GM19463 (cell line): ENCODE measurements around the gene CEBPG.

Experiments used
- ATAC-seq: cut with Tn5 transposase; IDR thresholded peaks from one replicate; pipeline ENCODE4 v1.9.1; 2021; ENCODE audit warnings: mild to moderate bottlenecking, moderate library complexity; ENCODE audit not compliant: unreplicated experiment

The CEBPG gene

GRCh38 chr19:33349319-33350289, 23.9 kb upstream of the CEBPG start:
- ATAC-seq, result no peak

DNA sequence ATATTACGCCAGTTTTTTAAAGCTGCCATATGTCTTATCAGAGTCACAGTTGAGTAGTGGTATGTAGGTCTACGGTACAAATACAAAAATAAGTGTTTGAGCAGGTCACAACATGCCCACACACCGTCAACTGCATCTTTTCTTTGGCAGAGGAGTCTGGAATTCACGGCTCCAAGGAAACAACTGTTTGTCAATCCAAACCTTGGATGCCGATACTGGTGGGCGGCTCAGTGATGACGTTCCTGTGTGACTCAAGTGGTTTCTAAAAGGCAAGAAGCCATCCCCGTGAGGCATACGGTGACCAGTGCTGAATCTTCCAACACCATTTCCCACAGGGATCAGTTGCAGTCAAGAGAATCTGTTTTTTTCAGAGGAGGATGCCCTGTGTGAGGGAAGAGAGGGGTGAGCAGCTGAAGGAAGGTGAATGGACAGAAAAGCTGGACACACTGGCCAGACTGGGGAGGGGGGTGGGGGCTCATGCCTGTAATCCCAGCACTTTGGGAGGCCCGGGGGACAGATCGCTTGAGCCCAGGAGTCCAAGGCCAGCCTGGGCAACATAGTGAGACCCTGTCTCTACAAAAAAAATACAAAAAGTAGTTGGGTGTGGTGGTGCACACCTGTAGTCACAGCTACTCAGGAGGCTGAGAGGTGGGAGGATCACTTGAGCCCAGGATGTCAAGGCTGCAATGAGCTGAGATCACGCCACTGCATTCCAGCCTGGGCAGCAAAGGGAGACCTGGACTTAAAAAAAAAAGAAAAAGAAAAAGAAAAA, 22.8 kb upstream of the CEBPG start:
- no peak for ATAC-seq

DNA sequence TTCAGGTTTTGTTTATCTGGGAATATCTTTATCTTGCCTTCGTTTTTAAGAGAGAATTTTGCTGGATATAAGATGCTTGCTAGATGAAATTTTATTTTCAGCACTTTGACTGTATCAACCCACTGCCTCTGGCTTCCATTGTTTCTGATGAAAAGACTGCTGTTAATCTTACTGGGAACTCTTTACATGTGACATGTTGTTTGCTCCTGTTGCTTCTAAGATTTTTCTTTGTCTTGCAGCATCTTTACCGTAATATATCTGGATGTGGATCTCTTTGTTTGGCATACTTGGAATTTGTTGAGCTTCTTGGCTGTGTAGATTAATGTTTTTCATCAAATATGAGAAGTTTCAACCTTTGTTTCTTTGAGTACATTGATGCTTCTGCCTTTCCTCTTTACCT, 18.0 kb upstream of the CEBPG start:
- no peak for ATAC-seq

- ATAC-seq, result no peak
Observed at GRCh38 chr19:33357556-33357955, 16.0 kb upstream of the CEBPG start.

GRCh38 chr19:33358408-33358807, 15.1 kb upstream of the CEBPG start:
- no peak for ATAC-seq

- ATAC-seq, result no peak
Observed at GRCh38 chr19:33359581-33359980, 13.9 kb upstream of the CEBPG start.

DNA sequence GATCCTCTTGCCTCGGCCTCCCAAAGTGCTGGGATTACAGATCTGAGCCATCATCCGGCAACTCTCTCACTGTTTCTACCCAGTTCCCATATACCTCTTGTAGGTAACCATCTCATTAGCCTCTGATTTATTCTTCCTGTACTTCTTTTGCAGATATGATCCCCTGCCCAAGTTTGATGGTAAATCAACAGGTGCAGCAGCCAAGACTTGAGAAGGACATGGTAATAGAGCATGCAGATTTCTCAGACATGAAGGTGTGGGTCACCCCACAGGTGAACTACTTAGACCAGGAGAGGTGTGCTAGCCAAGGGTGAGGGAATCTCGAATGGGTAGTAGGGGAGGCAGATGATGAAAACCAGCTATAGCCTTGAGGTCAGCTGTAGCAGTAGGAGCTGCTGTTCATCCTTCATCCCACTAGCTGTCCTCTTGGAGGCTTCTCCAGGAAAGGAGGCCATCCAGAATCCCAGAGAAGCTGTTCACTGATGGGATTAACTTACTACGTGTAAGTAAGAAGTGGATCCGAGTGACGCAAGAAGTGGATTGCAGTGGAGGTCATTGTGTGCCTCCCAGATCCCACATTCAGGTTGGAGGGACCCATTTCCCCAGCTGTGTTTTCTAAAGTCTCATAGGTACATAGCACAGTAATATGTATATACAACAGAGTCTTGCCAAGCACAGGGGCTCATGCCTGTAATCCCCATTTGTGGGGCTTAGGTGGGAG, 10.8 kb upstream of the CEBPG start:
- ATAC-seq, result no peak

DNA sequence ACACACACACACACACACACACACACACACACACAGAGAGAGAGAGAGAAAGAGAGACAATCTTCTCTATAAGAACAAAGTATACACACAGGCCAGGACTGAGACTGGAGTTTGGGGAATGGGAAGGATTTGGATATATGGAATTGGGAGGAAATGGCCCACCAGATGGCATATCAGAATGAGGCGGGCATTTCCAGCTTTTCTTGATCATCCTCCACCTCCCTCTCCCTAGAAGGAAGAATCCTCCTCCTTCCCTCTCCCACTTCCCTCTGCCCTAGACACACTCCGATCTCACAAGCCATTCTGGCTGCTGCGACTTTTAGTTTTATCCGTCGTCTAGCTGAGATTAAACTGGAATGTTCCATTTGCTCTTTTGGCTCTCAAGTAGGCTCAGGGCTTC, 10.0 kb upstream of the CEBPG start:
- no peak for ATAC-seq

GRCh38 chr19:33365691-33366090, 7.8 kb upstream of the CEBPG start:
- no peak for ATAC-seq

DNA sequence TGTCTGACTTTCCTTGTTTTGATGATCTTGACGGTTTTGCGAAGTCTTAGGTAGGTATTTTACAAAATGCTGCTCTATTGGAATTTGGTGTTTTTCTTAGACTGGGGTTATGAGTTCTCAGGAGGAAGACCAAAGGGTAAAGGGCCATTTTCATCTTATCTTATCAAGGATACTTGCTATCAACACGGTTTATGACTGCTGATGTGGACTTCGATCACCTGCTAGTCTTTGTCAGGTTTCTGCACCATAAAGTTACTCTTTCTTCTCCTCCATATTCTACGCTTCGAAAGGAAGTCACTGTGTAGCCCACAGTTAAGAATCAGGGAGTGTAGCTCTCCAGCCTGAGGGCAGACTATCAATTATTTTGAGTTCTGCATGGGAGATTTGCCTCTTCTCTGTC, 7.4 kb upstream of the CEBPG start:
- no peak for ATAC-seq

DNA sequence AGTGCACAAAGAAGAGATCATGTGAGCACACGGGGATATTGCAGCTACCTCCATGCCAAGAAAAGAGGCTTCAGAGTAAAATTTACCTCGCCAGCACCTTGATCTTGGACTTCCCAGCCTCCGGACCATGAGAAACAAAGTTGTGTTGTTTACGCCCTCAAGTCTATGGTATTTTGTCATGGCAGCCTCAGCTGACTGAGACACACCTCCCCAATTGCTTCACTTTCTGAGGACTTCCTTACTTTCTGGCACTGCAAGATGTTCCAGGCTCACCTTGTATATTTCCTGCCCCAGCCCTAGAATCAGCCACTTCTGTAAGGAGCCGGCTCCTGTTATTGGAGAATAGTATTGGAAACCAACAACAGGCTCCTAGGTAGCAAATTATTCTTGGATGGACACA, 6.6 kb upstream of the CEBPG start:
- ATAC-seq, result no peak

DNA sequence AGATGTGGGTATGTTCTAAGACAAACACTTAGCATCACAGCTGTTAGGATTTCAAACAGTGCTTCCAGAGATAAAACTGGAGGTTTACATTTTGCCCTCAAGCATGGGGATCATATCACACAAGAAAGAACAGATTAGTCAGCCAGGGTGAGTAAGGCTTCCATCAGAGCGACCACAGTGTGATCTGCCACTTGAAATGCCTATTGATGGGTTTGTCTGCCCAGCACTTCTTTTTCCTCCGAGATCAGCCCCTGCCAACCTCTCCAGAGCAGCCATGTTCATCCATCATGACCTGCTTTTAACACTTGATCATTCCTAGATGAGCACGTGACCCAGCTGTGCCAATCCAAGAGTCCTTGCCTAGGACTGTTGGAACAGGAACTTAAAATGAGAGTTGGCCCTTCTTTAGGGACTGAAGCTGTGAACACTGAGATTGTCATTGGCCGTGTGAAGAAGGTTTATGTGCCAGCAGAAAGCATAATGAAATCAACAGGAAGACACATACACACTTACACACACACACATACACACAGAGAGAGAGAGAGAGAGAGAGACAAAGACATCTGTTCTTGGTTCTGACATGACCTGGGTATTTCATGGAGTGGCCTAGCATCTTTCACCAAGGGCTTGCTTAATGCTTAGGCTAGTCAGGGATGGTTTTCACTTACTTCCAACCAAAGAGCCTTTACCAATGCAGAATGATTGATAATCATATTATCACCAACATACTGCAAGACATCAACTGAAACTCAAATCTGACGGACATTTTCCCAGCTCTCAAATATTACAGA, 5.2 kb upstream of the CEBPG start:
- ATAC-seq, result no peak

- no peak for ATAC-seq
Observed at GRCh38 chr19:33370783-33371182, 2.7 kb upstream of the CEBPG start.

- ATAC-seq, result no peak
Observed at GRCh38 chr19:33374236-33374714, 766 bp downstream of the CEBPG start.

DNA sequence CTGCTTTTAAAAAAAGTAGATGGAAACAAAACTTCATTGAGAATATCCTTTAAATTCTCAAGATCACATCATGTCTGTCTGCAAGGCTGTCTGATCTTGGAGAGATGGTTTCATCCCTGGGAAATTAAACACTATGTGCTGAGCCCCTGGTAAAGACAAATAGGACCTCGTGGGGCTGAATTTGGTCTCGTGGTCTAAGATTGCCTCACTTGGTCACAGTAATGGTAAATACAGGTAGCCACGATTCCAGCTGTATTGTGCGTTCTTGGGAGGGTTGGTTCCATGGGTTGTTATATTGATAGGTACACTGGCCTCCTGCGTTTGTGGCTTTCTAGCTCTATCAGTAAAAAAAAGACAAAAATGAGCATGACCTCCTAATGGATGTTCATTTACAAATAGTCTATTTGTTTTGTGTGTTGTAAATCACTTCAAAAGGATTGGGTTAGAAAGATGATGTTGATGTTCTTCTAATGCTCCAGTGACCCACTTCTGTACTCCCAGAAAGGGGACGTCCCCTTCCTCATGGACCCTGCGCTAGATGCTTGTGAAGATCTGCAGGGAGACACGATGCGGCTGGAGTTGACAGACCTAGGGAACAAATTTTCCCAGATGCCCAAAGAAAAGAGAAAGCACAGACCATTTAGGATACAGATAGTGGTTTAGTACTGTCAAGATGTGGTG, 1.8 kb downstream of the CEBPG start:
- ATAC-seq, result no peak

GRCh38 chr19:33375837-33376159, 2.3 kb downstream of the CEBPG start:
- no peak for ATAC-seq

GRCh38 chr19:33376423-33376822, 2.9 kb downstream of the CEBPG start:
- no peak for ATAC-seq

DNA sequence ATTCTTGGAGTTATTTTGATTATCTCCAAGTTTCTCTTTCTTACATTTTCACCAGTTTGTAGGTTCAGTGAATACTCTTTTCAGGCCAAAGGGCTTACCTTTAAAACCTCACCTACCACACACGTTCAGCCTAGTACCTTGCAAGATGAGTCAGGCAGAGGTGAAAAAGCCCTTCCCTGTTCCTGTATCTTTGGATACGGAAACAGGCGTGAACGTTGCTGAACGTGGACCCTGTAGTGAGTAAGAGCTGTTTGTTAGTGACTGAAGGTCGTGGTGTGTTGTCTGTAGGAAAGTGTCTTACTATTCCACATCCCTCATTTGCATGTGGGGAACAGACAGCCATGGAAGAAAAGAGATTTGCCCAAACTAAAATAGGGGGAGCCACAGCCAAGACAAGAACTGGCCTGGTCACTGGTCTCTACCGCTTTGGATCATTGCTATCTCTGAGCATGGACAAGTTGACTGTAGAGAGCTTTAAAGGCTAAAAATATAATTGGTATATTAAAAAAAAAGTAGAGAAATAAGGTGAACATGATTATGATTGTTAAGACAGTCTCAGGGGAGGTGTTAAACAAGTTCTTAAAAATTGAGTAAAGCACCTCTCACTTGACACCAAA, 3.5 kb downstream of the CEBPG start:
- no peak for ATAC-seq

GRCh38 chr19:33377586-33378475, 4.3 kb downstream of the CEBPG start:
- ATAC-seq, result no peak
